H1 (cell line): ENCODE results near the gene TPH2. TPM values are rescaled to one million over a fixed set of nuclear protein-coding genes. Genes with fewer than 3 reads are reported as not detected.

ENCODE experiments used
- CTCF ChIA-PET: fragments of 300-600 bp; sonication (Branson Sonifier 250); formaldehyde crosslinking; loops from one replicate; lab custom pipeline; 2021; ENCODE audit not compliant: partially characterized antibody; lab: Charles Lee
- POLR2A ChIA-PET: fragments of 300-600 bp; sonication (Branson Sonifier 250); formaldehyde crosslinking; loops from one replicate; lab custom pipeline; 2021; ENCODE audit warnings: inconsistent platforms; ENCODE audit not compliant: partially characterized antibody; lab: Charles Lee
- DNase-seq, 2 experiments: peaks; one replicate each; pipeline versions ENCODE4 v3.0.0 to v3.0.0-alpha.2; 2010 to 2022; ENCODE audit warnings: low spot score in 2 of 2, low read depth in 1 of 2, mixed read lengths in 1 of 2
- FAIRE-seq: peaks from 2 replicates; lab custom pipeline; 2011; peaks lifted over from hg19 to GRCh38; lab: Jason Lieb, UNC
- H2AFZ ChIP-seq: 2 replicates; pipeline ENCODE4 v1.8.1; 2012; ENCODE audit warnings: low read length, inconsistent platforms
- H2AK5ac ChIP-seq: 2 replicates; pipeline ENCODE4 v1.6.1; 2013; ENCODE audit warnings: low read depth, low read length
- H2BK120ac ChIP-seq: replicated peaks from 2 replicates; pipeline ENCODE3; 2013; ENCODE audit warnings: low read depth, low read length, inconsistent platforms
- H2BK12ac ChIP-seq: 2 replicates; pipeline ENCODE4 v1.6.1; 2013; ENCODE audit warnings: low read depth, low read length
- H2BK15ac ChIP-seq: 2 replicates; pipeline ENCODE4 v1.6.1; 2013; ENCODE audit warnings: low read length
- H2BK20ac ChIP-seq: 2 replicates; pipeline ENCODE4 v1.6.1; 2013; ENCODE audit warnings: low read length
- H2BK5ac ChIP-seq: 2 replicates; pipeline ENCODE4 v1.6.1; 2013; ENCODE audit warnings: low read depth, low read length
- H3K14ac ChIP-seq: 2 replicates; pipeline ENCODE4 v1.6.1; 2013; ENCODE audit warnings: inconsistent platforms; ENCODE audit not compliant: insufficient read length
- H3K18ac ChIP-seq: 2 replicates; pipeline ENCODE4 v1.6.1; 2013; ENCODE audit warnings: low read length; ENCODE audit errors: extremely low read depth
- H3K23ac ChIP-seq: 2 replicates; pipeline ENCODE4 v1.6.1; 2013; ENCODE audit warnings: inconsistent platforms; ENCODE audit not compliant: insufficient read length
- H3K23me2 ChIP-seq: 2 replicates; pipeline ENCODE4 v1.6.1; 2013; ENCODE audit warnings: low read depth, low read length
- H3K27ac ChIP-seq: 2 replicates; pipeline ENCODE4 v1.6.1; 2011; ENCODE audit warnings: low read depth, low read length, inconsistent platforms
- H3K27me3 ChIP-seq, 4 experiments: replicated peaks in 1 of 4; 1 replicate in 1 of 4; 2 replicates in 3 of 4; pipeline versions ENCODE4 v1.6.1 to v1.8.1; 2011 to 2013; ENCODE audit warnings: low read length in 3 of 4, mild to moderate bottlenecking in 3 of 4, inconsistent platforms in 2 of 4, mixed read lengths in 2 of 4, moderate library complexity in 1 of 4; ENCODE audit not compliant: control insufficient read depth in 3 of 4, insufficient read depth in 3 of 4; ENCODE audit errors: extremely low read depth in 1 of 4
- H3K36me3 ChIP-seq, 4 experiments: 2 replicates each; pipeline versions ENCODE4 v1.6.1 to v1.8.1; 2011 to 2013; ENCODE audit warnings: mild to moderate bottlenecking in 4 of 4, low read length in 3 of 4, moderate library complexity in 2 of 4, control low read depth in 1 of 4, inconsistent platforms in 1 of 4; ENCODE audit not compliant: insufficient read depth in 4 of 4, control insufficient read depth in 2 of 4
- H3K4ac ChIP-seq: replicated peaks from 2 replicates; pipeline ENCODE3; 2013; ENCODE audit warnings: low read length, low read depth, mixed read lengths, inconsistent platforms; ENCODE audit not compliant: insufficient read length
- H3K4me1 ChIP-seq, 4 experiments: replicated peaks in 1 of 4; 1 replicate in 1 of 4; 2 replicates in 3 of 4; pipeline versions ENCODE4 v1.6.1 to v1.8.1; 2011 to 2013; ENCODE audit warnings: low read length in 3 of 4, inconsistent platforms in 2 of 4, mixed read lengths in 1 of 4; ENCODE audit not compliant: insufficient read depth in 4 of 4, control insufficient read depth in 3 of 4
- H3K4me2 ChIP-seq, 2 experiments: 2 replicates each; pipeline versions ENCODE4 v1.6.1 to v1.8.1; 2011 to 2013; ENCODE audit warnings: low read depth in 2 of 2, low read length in 2 of 2, control low read depth in 1 of 2, inconsistent platforms in 1 of 2, mild to moderate bottlenecking in 1 of 2; ENCODE audit not compliant: insufficient read depth in 1 of 2
- H3K4me3 ChIP-seq, 4 experiments: fragments of 200-600, 300-600 bp in 1 of 4; sonication (generic), shearing (Covaris generic), sonication (Bioruptor Twin) in 1 of 4; 2 replicates each; pipeline versions ENCODE4 v1.5.1 to v1.8.1; 2011 to 2016; ENCODE audit warnings: low read length in 4 of 4, low read depth in 3 of 4, control low read depth in 2 of 4, inconsistent platforms in 2 of 4, mild to moderate bottlenecking in 2 of 4, mixed read lengths in 1 of 4, moderate library complexity in 1 of 4; ENCODE audit not compliant: insufficient read depth in 2 of 4; ENCODE audit errors: extremely low read depth in 1 of 4
- H3K56ac ChIP-seq: replicated peaks from 2 replicates; pipeline ENCODE3; 2013; ENCODE audit warnings: low read depth, mild to moderate bottlenecking, mixed read lengths, low read length, inconsistent platforms; ENCODE audit not compliant: insufficient read length
- H3K79me1 ChIP-seq: 2 replicates; pipeline ENCODE4 v1.6.1; 2013; ENCODE audit warnings: low read depth, low read length, control low read depth
- H3K79me2 ChIP-seq, 2 experiments: 2 replicates each; pipeline versions ENCODE4 v1.6.1 to v1.8.1; 2012 to 2013; ENCODE audit warnings: low read length in 2 of 2, mild to moderate bottlenecking in 2 of 2, inconsistent platforms in 1 of 2; ENCODE audit not compliant: insufficient read depth in 2 of 2, control insufficient read depth in 1 of 2
- H3K9ac ChIP-seq, 4 experiments: replicated peaks in 1 of 4; 1 replicate in 1 of 4; 2 replicates in 3 of 4; pipeline versions ENCODE4 v1.6.1 to v1.8.1; 2011 to 2013; ENCODE audit warnings: low read depth in 3 of 4, low read length in 3 of 4, control low read depth in 2 of 4, mild to moderate bottlenecking in 2 of 4, moderate library complexity in 2 of 4, inconsistent platforms in 1 of 4; ENCODE audit errors: extremely low read depth in 1 of 4
- H3K9me3 ChIP-seq, 2 experiments: 2 replicates each; pipeline versions ENCODE4 v1.6.1 to v1.8.1; 2012 to 2013; ENCODE audit warnings: mild to moderate bottlenecking in 2 of 2, moderate library complexity in 2 of 2, control low read depth in 1 of 2, inconsistent platforms in 1 of 2, low read depth in 1 of 2, low read length in 1 of 2, mixed read lengths in 1 of 2; ENCODE audit not compliant: insufficient read depth in 2 of 2
- H4K20me1 ChIP-seq, 2 experiments: replicated peaks in 1 of 2; 2 replicates each; pipeline versions ENCODE3 to v1.8.1; 2011 to 2013; ENCODE audit warnings: inconsistent platforms in 2 of 2, low read length in 2 of 2, mild to moderate bottlenecking in 1 of 2; ENCODE audit not compliant: insufficient read depth in 2 of 2, control insufficient read depth in 1 of 2
- H4K5ac ChIP-seq: 2 replicates; pipeline ENCODE4 v1.6.1; 2013; ENCODE audit warnings: low read length, low read depth, mixed read lengths, inconsistent platforms; ENCODE audit not compliant: insufficient read length
- H4K8ac ChIP-seq: 2 replicates; pipeline ENCODE4 v1.8.0; 2013; ENCODE audit warnings: mild to moderate bottlenecking, moderate library complexity, low read length, inconsistent platforms; ENCODE audit not compliant: insufficient read depth; ENCODE audit errors: extremely low read depth
- H4K91ac ChIP-seq: replicated peaks from 2 replicates; pipeline ENCODE3; 2013; ENCODE audit warnings: low read length, mixed read lengths, inconsistent platforms; ENCODE audit not compliant: insufficient read length
- BACH1 ChIP-seq: IDR thresholded peaks from 2 replicates; pipeline ENCODE4 v1.6.1; 2012; ENCODE audit warnings: low read length, improper control_type of control experiment
- CEBPB ChIP-seq: IDR thresholded peaks from 2 replicates; pipeline ENCODE4 v1.6.1; 2012; ENCODE audit warnings: low read depth, low read length
- CHD2 ChIP-seq: IDR thresholded peaks from 2 replicates; pipeline ENCODE4 v1.6.1; 2012; ENCODE audit warnings: low read length, improper control_type of control experiment
- FOSL1 ChIP-seq: IDR thresholded peaks from 2 replicates; pipeline ENCODE4 v1.6.1; 2011; ENCODE audit warnings: mild to moderate bottlenecking, low read depth, low read length, moderate library complexity; ENCODE audit not compliant: insufficient read depth
- GABPA ChIP-seq: IDR thresholded peaks from 2 replicates; pipeline ENCODE4 v1.6.1; 2011; ENCODE audit warnings: mild to moderate bottlenecking, low read length, moderate library complexity, borderline replicate concordance; ENCODE audit not compliant: insufficient read depth
- GTF2F1 ChIP-seq: IDR thresholded peaks from 2 replicates; pipeline ENCODE4 v1.6.1; 2012; ENCODE audit warnings: low read depth, low read length, improper control_type of control experiment, borderline replicate concordance
- HDAC6 ChIP-seq: IDR thresholded peaks from one replicate; pipeline ENCODE4 v1.7.1; 2012; ENCODE audit warnings: low read depth, mild to moderate bottlenecking, inconsistent platforms, low read length, moderate library complexity
- JUN ChIP-seq: IDR thresholded peaks from 2 replicates; pipeline ENCODE4 v1.6.1; 2011; ENCODE audit warnings: low read depth, mild to moderate bottlenecking, improper control_type of control experiment, low read length
- KDM4A ChIP-seq: IDR thresholded peaks from one replicate; pipeline ENCODE4 v1.7.1; 2012; ENCODE audit warnings: low read depth, mild to moderate bottlenecking, moderate library complexity, low read length, inconsistent platforms; ENCODE audit not compliant: severe bottlenecking
- POU5F1 ChIP-seq: IDR thresholded peaks from 2 replicates; pipeline ENCODE4 v1.6.1; 2011; ENCODE audit warnings: low read depth, mild to moderate bottlenecking, low read length, moderate library complexity
- RAD21 ChIP-seq, 2 experiments: IDR thresholded peaks in 1 of 2; conservative IDR thresholded peaks in 1 of 2; 2 replicates each; pipeline ENCODE4 v1.6.1; 2011; ENCODE audit warnings: low read depth in 2 of 2, low read length in 2 of 2, improper control_type of control experiment in 1 of 2, inconsistent platforms in 1 of 2, mild to moderate bottlenecking in 1 of 2, moderate library complexity in 1 of 2
- RBBP5 ChIP-seq: IDR thresholded peaks from 2 replicates; pipeline ENCODE4 v1.7.1; 2012; ENCODE audit warnings: low read depth, mild to moderate bottlenecking, inconsistent platforms, low read length, moderate library complexity, borderline replicate concordance
- SIN3A ChIP-seq, 2 experiments: IDR thresholded peaks in 1 of 2; conservative IDR thresholded peaks in 1 of 2; 2 replicates each; pipeline ENCODE4 v1.6.1; 2011 to 2012; ENCODE audit warnings: low read length in 2 of 2, improper control_type of control experiment in 1 of 2, low read depth in 1 of 2, mild to moderate bottlenecking in 1 of 2
- SIRT6 ChIP-seq: IDR thresholded peaks from one replicate; pipeline ENCODE4 v1.7.1; 2012; ENCODE audit warnings: low read length, inconsistent platforms
- TCF12 ChIP-seq: IDR thresholded peaks from 2 replicates; pipeline ENCODE4 v1.6.1; 2011; ENCODE audit warnings: low read depth, mild to moderate bottlenecking, low read length
- WGBS, 2 experiments: shearing (Covaris generic) in 1 of 2; methylation state at CpG; one replicate each; pipeline versions ENCODE4 v1.1.6 to v1.1.7; 2013 to 2015; ENCODE audit warnings: low lambda C conversion rate in 2 of 2, mixed read lengths in 2 of 2, inconsistent platforms in 1 of 2, low coverage in 1 of 2, missing lambda C conversion rate in 1 of 2; ENCODE audit not compliant: insufficient replicate concordance in 2 of 2, insufficient coverage in 1 of 2, insufficient read length in 1 of 2; ENCODE audit errors: extremely low coverage in 1 of 2, missing lambda C conversion rate in 1 of 2; 5-methylcytosine and 5-hydroxymethylcytosine counted together
- polyA plus RNA-seq, 7 experiments: library from polyadenylated mRNA; depleted of rRNA in 3 of 7; stranded (reverse) in 5 of 7; unstranded in 2 of 7; fragments of >200 nt in 5 of 7; fragments of 200-250 nt in 2 of 7; gene quantifications; 1 replicate in 5 of 7; 2 replicates in 1 of 7; 4 replicates in 1 of 7; pipeline versions ENCODE4 v1.2.1 to v1.2.3, GENCODE V29; 2011 to 2013; ENCODE audit warnings: missing spikeins in 2 of 7, mixed read lengths in 2 of 7
- total RNA-seq: library from RNA; stranded (reverse); fragmentation: NEBNext Ultra II Directional; extraction: Animal tissue kit (Norgen Biotek cat#: 25700); gene quantifications from 2 replicates; pipeline ENCODE4 v1.2.1, GENCODE V29; 2021

Gene TPH2
- total and polyA plus RNA-seq, 2 of the 8 experiments (the other 6 are each of a cell fraction or from before 2014, with no cell fraction given): 0.57 to 1.1 TPM

- 90% methylated on average over 2 of the region's 2 CpGs; no CpG with 5 or more reads in 1 of the 2 experiments for WGBS, 2 experiments
- H3K27me3 ChIP-seq: no peaks in the 10 kb centered on the region
- no peak for TF ChIP-seq KDM4A
- no peak for TF ChIP-seq HDAC6
- no peak for TF ChIP-seq CEBPB
- no peak for TF ChIP-seq SIRT6
- no peak for TF ChIP-seq SIN3A (conservative IDR thresholded peaks at IDR 0.05 in 1 of 2, IDR thresholded peaks at IDR 0.05 in 1 of 2; ENCODE audit: low read depth in 1 of 2, low read length in 2 of 2)
- TF ChIP-seq TCF12: no peak
- no peak for TF ChIP-seq RBBP5
- no peak for TF ChIP-seq FOSL1
- no peak for TF ChIP-seq POU5F1
- TF ChIP-seq BACH1: no peak
- TF ChIP-seq RAD21 (IDR thresholded peaks at IDR 0.05 in 1 of 2, conservative IDR thresholded peaks at IDR 0.05 in 1 of 2; ENCODE audit: low read depth in 2 of 2, low read length in 2 of 2): no peak
- no peak for TF ChIP-seq GABPA
- no peak for TF ChIP-seq CHD2
- no peak for TF ChIP-seq JUN
- TF ChIP-seq GTF2F1: no peak
These were observed 95.3 kb downstream of the TPH2 start for GRCh38 chr12:72033991-72034390.

More at GRCh38 chr12:72033991-72034390, 95.3 kb downstream of the TPH2 start:
- no peaks in the 10 kb centered on the region for H3K9me3 ChIP-seq
- peaks cover 0 to 9% (median 0%) of the 10 kb centered on the region in 4 experiments; a peak in 1 of 7 replicates for H3K4me1 ChIP-seq
- POLR2A ChIA-PET: no interaction called here
- DNase-seq: no peak
- no peak overlapping the region for H4K5ac ChIP-seq
- H4K8ac ChIP-seq: no peak overlapping the region
- no peaks in the 10 kb centered on the region for H3K79me2 ChIP-seq
- H3K23me2 ChIP-seq: no peaks in the 10 kb centered on the region
- no peak overlapping the region for H3K4me3 ChIP-seq
- no peak overlapping the region for H2BK12ac ChIP-seq
- H2BK120ac ChIP-seq: no peak overlapping the region
- no peak overlapping the region for H2BK5ac ChIP-seq
- H2BK15ac ChIP-seq: no peak overlapping the region
- no peak overlapping the region for H4K91ac ChIP-seq
- no peak overlapping the region for H3K56ac ChIP-seq
- CTCF ChIA-PET: interaction anchor here (0.8 to 1.6 kb wide), 5 partner anchors 17 to 391 kb away, joined by 3 to 4 read pairs (median 3); no protein-coding TSS in a partner anchor
- no peak overlapping the region for H2AK5ac ChIP-seq
- no peak overlapping the region for H3K9ac ChIP-seq
- no peak overlapping the region for H3K27ac ChIP-seq
- no peak overlapping the region for H3K18ac ChIP-seq
- H3K36me3 ChIP-seq: no peaks in the 10 kb centered on the region
- H3K4me2 ChIP-seq: no peak overlapping the region
- no peak overlapping the region for H3K14ac ChIP-seq
- H2BK20ac ChIP-seq: no peak overlapping the region
- H4K20me1 ChIP-seq: no peaks in the 10 kb centered on the region
- no peak overlapping the region for H3K23ac ChIP-seq
- H3K79me1 ChIP-seq: no peaks in the 10 kb centered on the region
- FAIRE-seq: no peak
- no peak overlapping the region for H3K4ac ChIP-seq
- no peak overlapping the region for H2AFZ ChIP-seq
